ENCODE data around the gene DDX39B.
A peak's percentile ranks its signal among the peaks of the same experiment; 100 is the strongest.
"Not testable (repeated sequence)": the region's sequence is repeated elsewhere in the genome, so short reads cannot be mapped to it uniquely, and the experiment has no call there.

DDX39B gene

GRCh38 chr6:31528821-31529328 is 12.9 kb downstream of the DDX39B start, which contains the start of gene MCCD1:
MCCD1 (plus strand) TSS chr6:31528962; CDS start chr6:31529015, 53 bp downstream.
- no peak for DNase-seq (ENCODE audit: low read depth)

GRCh38 chr6:31528307-31528777 is 13.5 kb downstream of the DDX39B start:
- no peak for DNase-seq (ENCODE audit: low read depth)

- DNase-seq (ENCODE audit: low read depth), result no peak
Measured at GRCh38 chr6:31525932-31526591, 15.7 kb downstream of the DDX39B start.

DNA sequence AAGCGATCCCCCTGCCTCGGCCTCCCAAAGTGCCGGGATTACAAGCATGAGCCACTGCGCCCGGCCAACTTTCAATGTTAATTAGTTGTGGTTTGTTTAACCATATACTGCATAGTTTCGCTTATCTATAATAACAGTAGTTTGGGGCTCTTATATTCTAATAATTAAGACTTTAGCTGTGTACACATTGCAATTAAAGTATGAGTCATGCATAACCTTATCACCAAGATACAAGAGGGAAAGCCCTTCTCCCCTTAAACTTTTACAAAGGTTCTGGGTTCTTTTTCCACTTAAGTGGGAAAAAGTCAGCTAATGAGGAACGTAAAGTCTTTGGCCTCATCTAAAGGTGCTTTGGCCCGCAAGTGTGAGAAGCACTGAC is 16.3 kb downstream of the DDX39B start:
- no peak for DNase-seq (ENCODE audit: low read depth)

DNA sequence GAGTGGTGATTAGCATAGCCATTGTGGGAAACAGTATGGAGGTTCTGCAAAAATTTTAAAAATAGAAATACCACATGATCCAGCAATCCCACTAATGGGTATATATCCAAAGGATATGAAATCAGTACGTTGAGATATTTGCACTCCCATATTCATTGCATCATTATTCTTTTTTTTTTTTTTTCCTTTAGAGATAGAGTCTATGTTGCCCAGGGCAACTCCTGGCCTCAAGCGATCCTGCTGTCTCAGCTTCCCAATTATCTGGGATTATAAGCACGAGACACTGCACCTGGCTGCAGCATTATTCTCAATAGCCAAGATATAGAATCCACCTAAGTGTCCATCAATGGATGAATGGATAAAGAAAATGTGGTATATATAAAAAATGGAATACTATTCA is 20.0 kb downstream of the DDX39B start:
- DNase-seq (ENCODE audit: low read depth), result no peak

DNA sequence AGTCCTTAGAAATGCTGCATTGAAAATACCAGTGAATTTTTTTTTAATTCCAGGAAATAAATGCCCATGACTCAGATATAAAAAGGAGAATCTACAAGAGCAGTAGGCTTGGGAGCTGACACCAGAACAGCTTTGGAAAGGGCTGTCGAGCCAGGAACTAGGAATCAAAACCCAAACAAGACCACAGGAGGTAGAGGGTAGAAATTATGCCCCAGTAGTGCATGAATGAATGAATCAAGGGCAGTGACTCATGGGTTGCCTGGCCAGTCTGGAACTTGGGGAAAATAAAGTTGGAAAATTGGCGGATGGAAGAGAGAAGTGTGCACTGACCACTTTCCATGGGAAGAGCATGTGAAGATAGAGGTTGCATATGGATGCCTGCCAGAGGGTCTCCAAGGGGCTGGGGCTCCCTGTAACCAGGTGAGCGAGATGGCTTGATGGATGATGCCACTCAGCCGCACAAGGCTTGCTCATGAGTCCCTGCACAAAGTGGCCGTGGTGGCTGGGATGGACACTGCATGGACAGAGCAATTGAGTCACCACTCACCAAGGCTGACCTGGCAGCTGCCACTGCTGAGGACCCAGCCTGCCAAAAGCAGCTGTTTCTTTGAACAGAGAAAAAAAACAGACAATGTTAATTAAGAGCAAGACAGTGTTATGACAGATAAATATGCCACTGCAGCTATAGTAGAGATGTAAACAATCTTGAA is 28.2 kb downstream of the DDX39B start:
- no peak for DNase-seq (ENCODE audit: low read depth)

- no peak for DNase-seq (ENCODE audit: low read depth)
Measured at GRCh38 chr6:31510007-31510406, 31.8 kb downstream of the DDX39B start.

DNA sequence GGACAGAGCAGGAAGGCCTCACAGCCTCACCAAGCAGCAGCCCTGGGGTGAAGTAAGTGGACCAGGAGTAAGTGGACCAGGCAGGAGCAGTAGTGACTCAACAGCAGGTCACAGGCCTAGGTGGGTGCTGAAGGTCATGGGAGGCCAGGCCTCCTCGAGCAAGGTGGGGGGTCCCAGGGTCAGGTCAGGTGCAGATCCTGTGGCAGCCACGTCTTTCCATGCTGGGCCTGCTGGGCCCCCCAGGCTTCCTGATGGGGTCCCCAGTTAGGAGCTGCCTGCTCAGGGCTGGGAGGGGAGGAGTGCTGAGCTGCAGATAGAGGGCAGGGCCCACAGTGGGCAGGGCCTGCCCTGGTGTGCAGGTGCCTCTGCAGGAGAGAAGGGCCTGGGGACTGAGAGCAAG is 32.8 kb downstream of the DDX39B start:
- DNase-seq (ENCODE audit: low read depth), result not testable (repeated sequence)

DNA sequence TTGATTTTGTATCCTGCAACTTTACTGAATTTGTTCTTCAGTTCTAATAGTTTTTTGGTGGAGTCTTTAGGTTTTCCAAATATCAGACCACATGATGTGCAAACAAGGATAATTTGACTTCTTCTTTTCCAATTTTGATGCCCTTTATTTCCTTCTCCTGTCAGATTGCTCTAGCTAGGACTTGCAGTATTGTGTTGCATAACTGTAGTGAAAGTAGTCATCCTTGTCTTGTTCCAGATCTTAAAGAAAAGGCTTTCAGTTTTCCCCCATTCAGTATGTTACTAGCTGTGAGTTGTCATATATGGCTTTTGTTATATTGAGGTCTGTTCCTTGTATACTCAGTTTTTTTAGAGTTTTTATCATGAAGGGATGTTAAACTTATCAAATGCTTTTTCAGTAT is 39.2 kb downstream of the DDX39B start:
- no peak for DNase-seq (ENCODE audit: low read depth)

- not testable (repeated sequence) for DNase-seq (ENCODE audit: low read depth)
Measured at GRCh38 chr6:31499648-31500047, 42.2 kb downstream of the DDX39B start.

- no peak for DNase-seq (ENCODE audit: low read depth)
Measured at GRCh38 chr6:31498748-31499147, 43.1 kb downstream of the DDX39B start.

DNA sequence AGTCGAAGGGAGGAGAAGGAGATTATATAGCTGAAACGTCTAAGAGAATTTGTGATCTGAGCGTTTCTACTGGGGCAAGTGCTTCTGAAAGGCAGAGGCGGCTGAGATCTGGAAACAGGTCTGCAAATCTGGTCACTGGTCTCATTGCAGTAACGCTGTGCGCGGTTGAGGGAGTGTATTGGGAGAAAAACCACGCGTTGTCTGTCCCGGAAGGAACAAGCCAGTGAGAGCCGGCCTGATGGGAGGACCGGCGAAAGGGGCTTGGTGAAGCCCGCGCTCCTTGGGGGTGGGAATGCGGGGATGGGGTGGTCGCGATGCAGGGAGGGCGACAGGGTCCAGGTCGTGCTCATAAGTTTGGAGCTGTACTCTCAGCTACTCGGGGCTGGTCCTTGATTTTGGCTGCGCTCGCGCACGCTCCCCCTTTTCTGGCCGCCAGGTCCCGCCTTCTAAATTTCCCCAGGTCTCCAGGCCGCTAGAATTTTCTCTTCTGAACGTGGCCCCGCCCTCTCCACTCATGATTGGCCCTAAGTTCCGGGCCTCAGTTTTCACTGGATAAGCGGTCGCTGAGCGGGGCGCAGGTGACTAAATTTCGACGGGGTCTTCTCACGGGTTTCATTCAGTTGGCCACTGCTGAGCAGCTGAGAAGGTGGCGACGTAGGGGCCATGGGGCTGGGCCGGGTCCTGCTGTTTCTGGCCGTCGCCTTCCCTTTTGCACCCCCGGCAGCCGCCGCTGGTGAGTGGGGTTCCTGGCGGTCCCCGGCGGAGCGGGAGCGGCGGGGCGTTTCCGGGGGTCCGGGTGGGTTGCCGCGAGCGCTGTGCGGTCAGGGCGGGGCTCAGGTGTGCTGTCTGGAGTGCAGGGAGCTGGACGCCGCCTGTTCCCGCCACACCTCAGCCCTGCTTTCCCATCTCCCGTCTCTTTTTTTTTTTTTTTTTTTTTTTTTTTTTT is 44.0 kb downstream of the DDX39B start, which contains the start of gene MICB:
Gene MICB (plus strand): TSS at position 615 of the 946 bp plus-strand sequence. CDS start 49 bp downstream, at position 664.
- DNase-seq (ENCODE audit: low read depth), result no peak

GRCh38 chr6:31496826-31497225 is 45.0 kb downstream of the DDX39B start:
- not testable (repeated sequence) for DNase-seq (ENCODE audit: low read depth)

- DNase-seq (ENCODE audit: low read depth), result no peak
Measured at GRCh38 chr6:31495580-31495979, 46.2 kb downstream of the DDX39B start.

DNA sequence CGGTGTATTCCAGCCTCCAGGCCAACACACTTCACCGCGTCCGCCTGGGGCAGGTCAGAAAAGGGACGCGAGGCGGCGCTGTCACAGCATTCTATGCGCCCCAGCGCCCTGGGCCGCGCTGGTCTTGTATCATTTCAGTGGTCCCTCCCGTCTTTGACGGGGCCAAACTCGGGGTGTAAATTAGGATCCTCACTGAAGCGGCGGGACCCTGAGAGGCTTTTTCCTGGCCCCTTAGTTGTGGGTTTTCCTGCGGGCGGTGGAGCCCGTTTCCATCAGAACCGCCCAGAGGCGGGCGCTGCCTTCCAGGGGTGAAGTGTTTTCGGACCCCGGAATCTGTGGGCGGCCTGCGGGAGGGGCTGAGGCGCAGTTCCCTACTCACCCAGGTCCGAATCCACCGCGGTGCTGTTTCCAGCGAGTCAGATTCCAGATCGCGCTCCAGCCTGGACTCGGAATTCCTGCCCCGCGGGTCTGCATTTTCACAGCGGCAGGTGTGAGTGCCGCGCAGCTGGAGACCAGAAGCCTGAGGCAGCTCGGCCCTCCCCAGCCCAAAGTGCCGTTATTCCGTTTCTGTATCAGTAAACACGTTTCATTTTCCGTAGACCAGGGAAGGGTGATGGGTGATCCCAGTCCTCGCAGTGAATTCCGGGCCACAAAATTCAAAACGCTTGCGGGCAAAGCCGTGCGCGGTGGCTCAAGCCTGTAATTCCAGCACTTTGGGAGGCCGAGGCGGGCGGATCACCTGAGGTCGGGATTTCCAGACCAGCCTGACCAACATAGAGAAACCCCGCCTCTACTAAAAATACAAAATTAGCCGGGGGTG is 47.7 kb downstream of the DDX39B start:
- peak; percentile 55 for DNase-seq (ENCODE audit: low read depth)

DNA sequence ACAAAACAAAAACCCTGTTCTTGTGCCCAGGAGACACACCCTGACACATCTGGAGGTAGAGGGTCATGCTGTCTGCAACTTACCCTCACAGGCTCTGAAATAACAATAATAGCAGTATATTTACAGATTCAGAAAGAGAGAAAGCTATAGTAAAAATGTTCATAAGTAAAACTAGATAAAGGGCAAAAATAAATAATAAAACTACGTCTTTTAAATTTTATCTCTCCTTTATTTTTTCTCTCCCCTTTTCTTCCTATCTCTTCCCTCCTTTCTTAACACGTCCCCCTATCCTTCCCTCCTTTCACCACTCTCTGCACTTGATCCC is 48.3 kb downstream of the DDX39B start:
- not testable (repeated sequence) for DNase-seq (ENCODE audit: low read depth)

GRCh38 chr6:31490115-31490873 is 51.5 kb downstream of the DDX39B start:
- no peak for DNase-seq (ENCODE audit: low read depth)

DNA sequence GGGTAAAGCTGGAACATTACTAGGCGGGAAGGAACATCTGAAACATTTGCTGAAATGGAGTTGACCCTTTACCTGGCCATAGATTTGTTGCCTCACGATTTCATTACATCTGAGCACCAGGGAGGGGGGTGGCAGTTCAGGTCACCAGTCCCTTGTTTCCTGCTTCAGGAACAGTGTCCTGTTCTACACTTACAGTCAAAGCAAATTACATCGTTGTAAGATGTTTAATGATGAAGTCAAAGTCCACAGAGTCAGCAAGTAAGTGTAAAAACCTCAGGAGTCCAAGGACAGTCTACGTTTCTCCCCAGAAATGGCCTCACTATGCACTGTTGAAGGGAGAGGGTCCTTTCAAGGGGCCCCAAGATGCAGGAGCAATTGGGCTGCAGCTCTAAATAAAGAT is 52.7 kb downstream of the DDX39B start:
- DNase-seq (ENCODE audit: low read depth), result no peak

- not testable (repeated sequence) for DNase-seq (ENCODE audit: low read depth)
Measured at GRCh38 chr6:31487674-31488073, 54.1 kb downstream of the DDX39B start.

GRCh38 chr6:31486065-31486837 is 55.6 kb downstream of the DDX39B start:
- not testable (repeated sequence) for DNase-seq (ENCODE audit: low read depth)
